Measurements from ENCODE around the gene KCNN3.

Gene KCNN3

DNA sequence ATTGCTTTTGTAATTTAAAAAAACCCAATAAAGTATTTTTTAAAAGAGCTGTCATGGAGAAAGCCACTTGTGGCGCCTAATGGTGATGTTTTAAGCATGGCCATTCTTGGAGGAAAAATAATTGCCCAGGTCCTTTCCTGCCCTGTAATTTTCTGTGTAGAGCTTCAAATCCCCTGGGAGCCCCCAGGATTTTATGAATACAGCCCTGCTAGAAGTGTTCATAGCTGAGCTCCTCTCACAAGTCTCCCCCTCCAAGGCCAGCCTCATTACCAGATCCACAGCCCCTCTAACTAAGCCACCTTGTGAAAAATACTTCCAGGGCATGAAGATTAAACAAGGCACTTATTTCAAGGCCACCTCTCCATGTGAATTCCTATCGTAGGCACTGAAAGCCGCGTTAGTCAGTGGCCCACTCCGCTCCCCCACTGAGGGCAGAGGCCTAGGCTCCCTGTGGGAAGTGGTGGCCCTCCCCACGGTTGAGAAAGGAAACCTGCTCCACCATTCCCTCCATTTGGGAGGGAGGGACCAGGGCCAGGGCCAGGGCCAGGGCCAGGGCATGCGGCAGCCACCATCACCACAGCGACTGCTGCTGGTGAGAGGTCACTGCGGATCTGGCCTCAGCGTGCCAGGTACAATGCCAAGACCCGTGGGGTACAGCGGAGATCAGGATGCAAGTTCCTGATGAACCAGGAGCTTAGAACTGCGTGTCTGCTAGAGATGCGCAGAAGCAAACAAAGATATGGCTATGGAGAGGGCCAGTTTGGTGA is 83.1 kb downstream of the KCNN3 start:
- DNase-seq: no peak

- DNase-seq: no peak
Measured at GRCh38 chr1:154784924-154785531, 85.1 kb downstream of the KCNN3 start.

DNA sequence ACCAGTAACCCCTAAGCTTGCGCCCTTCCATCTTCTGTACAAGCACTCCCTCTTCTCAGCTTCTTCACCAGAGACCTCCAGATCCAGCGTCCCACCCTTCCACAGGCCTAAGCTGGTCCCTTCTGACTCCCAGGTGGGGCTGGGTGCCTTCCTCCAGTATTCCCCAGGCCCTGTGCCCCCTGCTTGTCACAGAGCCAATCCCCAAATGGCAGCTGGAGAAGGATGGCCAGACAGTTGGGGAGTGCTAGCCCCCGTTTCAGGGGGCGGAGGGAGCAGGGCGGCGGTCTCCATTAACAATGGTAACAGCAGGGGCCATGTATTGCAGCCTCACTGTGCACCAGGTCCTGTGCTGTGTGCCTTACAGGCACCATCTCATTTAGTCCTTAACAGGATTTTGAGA is 85.7 kb downstream of the KCNN3 start:
- no peak for DNase-seq

GRCh38 chr1:154783976-154784375 is 86.1 kb downstream of the KCNN3 start:
- DNase-seq: no peak

DNA sequence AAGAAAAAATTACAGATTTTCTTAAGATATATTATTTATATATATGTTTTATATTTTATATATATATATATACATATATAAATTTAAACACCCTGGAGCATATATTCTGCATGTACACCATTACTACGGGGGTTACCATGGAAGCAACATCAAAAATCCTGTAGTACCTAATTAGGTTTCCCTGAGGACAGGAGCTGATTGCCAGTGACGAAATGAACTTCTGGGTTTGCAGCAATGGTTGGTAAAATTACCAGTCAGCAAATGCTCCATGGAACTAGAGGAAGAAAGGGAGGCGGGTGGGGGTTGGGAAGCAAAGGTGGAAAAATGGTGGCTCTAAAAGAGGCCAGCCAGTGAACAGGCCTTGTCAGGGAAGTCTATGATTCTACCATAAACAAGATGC is 89.5 kb downstream of the KCNN3 start:
- DNase-seq: no peak

- no peak for DNase-seq
Measured at GRCh38 chr1:154779551-154780189, 90.4 kb downstream of the KCNN3 start.

GRCh38 chr1:154778944-154779343 is 91.1 kb downstream of the KCNN3 start:
- no peak for DNase-seq

DNA sequence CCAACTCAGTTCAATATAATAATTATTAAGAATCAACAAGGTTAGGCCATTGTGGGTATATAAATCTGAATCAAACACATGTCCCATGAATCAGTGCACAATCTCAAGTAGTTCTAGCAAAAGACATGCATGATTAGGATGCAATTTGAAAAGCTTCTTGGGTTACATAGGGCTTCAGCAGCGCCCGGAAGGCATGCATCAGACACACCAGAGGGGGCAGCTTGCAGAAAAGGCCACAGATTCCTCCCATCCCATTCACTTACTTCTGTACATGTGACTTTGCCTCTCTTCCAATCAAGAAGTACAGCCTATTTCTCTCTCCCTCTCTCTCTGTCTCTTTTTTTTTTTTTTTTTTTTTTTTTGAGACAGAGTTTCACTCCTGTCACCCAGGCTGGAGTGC is 91.8 kb downstream of the KCNN3 start:
- no peak for DNase-seq

- DNase-seq: no peak
Measured at GRCh38 chr1:154777781-154778180, 92.3 kb downstream of the KCNN3 start.

DNA sequence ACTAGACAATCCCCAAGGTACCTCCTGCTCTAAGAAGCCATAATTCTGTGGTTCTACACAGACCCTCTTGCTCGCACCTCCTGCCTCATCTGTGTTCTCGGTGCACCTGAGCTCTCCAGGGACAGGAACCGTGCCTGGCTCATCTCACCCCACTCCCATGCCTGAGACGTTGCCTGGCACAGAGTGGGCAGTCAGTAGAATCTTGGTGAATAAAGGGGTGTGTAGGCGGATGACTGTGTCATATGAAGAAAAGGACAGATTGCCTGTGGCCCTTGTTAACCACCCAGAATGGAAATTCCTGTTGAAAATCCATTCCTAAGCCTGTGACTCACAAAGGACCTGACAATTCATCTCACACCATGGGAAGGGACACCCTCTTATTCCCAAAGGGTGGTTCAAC is 92.9 kb downstream of the KCNN3 start:
- DNase-seq: no peak

DNA sequence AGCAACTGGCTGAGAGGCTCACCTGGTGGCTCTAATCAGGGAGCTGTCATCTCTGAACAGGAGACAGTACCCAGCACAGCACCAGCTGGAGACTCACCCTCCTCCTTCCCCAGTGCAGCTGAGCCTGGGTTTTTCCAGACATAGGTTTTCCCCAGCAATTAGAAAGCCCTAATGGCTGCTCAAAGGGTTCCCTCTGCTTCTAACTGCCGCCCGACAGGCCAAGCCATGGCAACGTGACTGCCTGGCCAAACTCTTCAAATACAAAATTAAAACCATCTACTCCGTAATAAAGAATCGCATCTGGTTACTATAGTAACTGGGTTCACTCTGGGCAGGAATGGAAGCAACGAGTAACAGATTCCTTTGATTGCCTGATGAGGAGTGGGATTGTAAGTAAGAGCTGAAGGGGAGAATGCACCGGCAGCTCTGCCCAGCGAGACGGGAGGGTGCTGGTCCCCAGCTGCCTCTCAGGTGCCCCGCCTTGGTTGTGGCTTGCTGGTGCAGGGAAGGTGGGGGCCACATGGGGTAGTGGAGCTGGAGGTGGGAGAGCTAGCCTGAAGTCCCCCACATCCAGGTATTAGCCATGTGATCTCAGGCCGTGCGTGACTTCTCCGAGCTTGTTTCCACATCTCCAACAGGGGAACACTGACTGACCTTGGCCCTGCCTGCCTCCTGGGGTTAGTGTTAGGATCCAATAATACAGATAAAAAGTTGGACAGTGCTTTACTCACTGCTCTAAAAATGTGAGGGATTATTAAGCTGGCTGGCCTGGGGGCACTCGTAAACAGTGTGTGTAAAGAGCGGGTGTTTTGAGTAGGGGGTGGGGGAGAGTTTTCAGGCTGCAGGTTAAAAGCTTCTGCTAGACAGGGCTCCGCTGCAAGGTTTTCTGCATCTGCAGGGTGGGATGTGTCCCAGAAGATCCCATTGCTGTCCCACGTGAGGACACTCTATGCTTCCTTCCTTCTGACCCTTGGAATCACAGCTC is 94.2 kb downstream of the KCNN3 start:
- DNase-seq: no peak

GRCh38 chr1:154774175-154774855 is 95.8 kb downstream of the KCNN3 start:
- DNase-seq: no peak

- no peak for DNase-seq
Measured at GRCh38 chr1:154773551-154773950, 96.5 kb downstream of the KCNN3 start.

DNA sequence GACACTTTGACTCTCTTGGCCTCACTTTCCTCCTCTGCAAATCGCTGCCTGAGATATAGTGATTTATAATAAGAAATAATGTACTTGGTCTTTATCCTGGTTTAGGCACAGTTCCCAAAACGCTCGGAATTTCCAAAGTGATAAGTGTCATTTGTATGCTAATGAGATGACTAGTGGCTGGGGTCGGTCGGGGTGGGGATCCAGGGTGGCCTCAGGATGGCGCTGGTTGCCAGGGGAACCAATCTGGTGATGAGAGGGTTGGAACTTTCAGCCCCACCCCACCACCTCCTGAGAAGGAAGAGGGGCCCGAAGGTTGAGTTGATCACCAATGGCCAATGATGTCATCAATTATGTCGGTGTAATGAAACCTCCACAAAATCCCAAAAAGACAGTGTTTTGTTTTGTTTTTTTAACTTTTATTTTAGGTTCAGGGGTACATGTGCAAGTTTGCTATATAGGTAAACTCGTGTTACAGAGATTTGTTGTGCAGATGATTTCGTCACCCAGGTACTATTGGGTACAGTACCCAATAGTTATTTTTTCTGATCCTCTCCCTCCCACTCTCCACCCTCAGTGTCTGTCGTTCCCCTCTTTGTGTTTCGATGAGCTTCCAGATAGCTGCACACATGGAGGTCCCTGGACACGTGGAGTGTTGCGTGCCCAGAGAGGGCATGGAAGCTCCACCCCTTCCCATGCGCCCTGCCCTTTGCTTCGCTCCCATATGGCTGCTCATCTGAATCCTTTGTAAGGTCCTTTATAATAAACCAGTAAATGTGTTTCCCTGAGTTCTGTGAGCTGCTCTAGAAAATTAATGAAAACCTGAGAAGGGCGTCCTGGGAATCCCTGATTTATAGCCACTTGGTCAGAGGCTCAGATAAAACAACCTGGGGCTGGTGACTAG is 97.2 kb downstream of the KCNN3 start:
- DNase-seq: no peak

- no peak for DNase-seq
Measured at GRCh38 chr1:154772056-154772455, 98.0 kb downstream of the KCNN3 start.

GRCh38 chr1:154770897-154771594 is 99.0 kb downstream of the KCNN3 start:
- no peak for DNase-seq

GRCh38 chr1:154769193-154769895 is 100.7 kb downstream of the KCNN3 start:
- DNase-seq: no peak

DNA sequence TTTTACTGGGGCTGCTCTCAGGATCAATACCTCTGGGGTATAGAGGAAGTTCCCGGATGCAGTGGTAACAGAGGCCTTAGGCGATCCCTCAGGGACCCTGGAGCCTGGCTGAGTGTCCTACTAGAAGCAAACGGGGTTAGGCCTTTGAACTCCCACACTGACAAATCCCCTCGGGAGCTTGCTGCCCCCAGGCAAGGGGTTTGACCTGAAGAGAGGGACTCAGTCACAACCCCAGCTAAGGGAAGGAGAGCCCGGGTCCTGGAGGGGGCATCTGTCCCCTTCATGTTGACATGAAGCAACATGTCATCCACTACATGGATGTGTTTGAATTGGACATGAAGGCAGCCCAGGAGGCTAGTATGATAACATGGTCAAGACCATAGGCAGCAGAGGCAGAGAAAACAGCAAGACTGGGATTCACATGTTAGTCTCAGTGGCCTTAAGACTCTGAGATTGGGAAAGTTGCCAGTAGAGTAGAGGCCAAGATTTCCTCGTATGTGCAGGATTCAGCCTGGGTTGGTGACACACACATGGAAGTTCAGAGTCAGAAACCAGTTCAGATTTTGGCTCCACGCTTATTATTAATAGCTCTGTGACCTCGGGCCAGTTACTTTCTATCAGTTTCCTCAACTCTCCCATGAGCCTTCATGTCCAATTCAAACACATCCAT is 101.5 kb downstream of the KCNN3 start:
- no peak for DNase-seq

Data from NCI-H526 treated with DMSO at 0.1 percent for 48 hours (cell line).